OCI-LY7 (cell line): ENCODE data around the gene PRKG1.

Experiments
- EZH2phosphoT487 ChIP-seq: fragments of 200-600 bp; sonication (generic); IDR thresholded peaks from 2 replicates; pipeline ENCODE4 v1.6.1; 2018; ENCODE audit warnings: low read depth, borderline replicate concordance, mild to moderate bottlenecking, mixed run types, antibody characterized with exemption, low read length, moderate library complexity, mixed read lengths
- TF ChIP-seq, protein P1 (sequence below): fragments of 200-600 bp; sonication (generic); conservative IDR thresholded peaks from 2 replicates; pipeline ENCODE4 v1.5.1; 2014; ENCODE audit warnings: mild to moderate bottlenecking, antibody characterized with exemption, low read length, moderate library complexity, mixed read lengths

GRCh38 chr10:52064084-52064845 is 990.0 kb downstream of the PRKG1 start:
- TF ChIP-seq, protein P1, sequence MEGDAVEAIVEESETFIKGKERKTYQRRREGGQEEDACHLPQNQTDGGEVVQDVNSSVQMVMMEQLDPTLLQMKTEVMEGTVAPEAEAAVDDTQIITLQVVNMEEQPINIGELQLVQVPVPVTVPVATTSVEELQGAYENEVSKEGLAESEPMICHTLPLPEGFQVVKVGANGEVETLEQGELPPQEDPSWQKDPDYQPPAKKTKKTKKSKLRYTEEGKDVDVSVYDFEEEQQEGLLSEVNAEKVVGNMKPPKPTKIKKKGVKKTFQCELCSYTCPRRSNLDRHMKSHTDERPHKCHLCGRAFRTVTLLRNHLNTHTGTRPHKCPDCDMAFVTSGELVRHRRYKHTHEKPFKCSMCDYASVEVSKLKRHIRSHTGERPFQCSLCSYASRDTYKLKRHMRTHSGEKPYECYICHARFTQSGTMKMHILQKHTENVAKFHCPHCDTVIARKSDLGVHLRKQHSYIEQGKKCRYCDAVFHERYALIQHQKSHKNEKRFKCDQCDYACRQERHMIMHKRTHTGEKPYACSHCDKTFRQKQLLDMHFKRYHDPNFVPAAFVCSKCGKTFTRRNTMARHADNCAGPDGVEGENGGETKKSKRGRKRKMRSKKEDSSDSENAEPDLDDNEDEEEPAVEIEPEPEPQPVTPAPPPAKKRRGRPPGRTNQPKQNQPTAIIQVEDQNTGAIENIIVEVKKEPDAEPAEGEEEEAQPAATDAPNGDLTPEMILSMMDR, result no peak
- no peak for TF ChIP-seq EZH2phosphoT487
